DMS79 (cell line): Measurements from ENCODE around the gene MTSS2.

ENCODE experiments used
- DNase-seq: peaks from one replicate; lab custom pipeline; 2025; lab: John Stamatoyannopoulos, UW

The MTSS2 gene

DNA sequence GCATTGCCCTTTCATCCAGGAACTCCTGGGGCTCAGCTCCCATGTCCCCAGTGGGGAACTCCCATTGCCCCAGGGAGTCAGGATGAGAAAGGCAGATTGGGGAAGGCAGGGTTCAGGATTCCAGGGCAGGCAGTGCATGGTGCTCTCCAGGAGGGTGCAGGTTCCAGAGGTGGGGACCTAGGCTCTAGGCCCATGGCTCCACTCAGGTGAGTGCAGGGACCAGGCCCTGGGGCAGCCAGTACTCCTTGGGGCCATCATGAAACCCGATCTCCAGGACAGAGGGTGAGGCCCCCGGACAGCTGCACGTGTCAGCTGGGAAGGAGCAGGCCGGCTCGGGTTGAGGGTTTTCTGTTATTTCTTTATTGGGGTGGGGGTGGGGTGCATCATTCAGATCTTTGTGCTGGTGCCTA, 1.3 kb upstream of the MTSS2 start:
- DNase-seq = no peak

DNA sequence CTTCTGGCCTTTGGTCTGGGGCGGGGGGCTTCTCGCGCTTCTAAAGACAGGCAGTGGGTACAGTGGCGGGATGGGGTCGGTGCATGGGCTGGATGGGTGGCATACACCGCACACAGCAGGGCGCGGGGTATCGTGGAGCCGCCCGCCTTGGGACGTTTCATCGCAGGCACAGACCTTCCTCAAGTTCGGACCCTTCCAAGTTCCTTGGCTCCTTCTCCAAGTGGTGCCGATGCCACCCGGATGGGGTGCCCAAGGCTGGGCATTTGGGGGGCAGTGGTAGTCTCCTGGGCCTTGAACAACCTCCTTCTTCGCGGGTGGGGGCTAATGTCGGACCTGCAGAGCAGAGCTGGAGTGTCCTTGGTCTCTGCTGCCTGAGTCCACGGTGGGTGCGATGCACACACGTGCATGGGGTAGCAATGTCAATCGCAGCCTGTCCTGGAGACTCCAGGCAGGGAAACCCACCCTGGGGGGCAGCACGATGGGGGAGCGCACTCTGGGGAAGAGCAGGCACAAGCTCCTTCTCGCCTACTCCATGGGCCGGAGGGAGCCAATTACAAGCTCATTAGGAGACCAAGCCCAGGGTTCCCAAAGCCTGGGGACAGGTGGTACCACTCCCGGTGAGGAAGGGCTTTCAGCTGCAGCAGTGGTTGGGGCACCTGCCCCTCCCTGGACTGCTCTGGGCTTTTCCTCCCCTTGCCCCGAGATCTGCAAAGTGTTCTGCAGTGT, 686 bp upstream of the MTSS2 start:
- no peak for DNase-seq

DNA sequence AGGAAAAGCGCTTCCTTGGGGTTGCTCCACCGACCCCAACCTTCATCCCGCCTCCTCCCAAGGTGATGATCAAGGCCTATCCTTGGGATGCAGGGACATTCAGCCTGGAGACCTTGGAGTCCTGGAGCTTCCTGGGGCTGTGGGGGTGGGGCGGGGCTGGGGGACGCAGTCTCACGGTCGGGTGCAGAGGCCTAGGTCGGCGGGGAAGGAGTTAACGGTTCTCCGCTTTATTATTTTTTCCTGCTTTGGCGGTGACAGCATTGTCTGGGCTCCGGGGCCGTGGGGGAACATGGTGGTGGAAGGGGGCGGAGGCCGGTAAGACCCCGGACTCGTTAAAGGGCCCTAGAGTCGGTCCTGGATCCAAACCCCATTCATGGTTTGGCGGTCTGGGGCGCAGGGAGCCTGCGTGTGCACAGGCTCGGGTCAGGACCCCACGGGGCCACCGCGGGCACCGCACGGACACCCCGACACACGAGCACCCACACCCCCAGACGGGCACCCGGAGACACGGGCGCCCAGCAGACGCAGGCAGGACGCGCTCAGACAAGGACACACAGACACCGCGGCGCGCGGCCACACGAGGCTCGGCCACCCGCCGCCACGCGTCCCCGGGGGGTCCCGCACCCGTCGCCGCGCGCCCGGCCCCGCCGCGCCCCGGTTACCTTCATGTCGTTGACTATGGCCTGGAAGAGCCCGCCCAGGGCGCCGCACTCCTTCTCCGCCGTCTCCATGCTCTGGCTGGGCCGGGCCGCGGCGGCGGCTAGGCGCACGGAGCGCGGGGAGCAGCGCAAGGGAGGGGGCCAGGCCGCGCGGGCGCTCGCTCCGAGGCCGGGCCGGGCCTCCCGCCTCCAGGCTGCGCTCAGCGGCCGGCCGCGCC, 554 bp downstream of the MTSS2 start:
- DNase-seq = no peak

DNA sequence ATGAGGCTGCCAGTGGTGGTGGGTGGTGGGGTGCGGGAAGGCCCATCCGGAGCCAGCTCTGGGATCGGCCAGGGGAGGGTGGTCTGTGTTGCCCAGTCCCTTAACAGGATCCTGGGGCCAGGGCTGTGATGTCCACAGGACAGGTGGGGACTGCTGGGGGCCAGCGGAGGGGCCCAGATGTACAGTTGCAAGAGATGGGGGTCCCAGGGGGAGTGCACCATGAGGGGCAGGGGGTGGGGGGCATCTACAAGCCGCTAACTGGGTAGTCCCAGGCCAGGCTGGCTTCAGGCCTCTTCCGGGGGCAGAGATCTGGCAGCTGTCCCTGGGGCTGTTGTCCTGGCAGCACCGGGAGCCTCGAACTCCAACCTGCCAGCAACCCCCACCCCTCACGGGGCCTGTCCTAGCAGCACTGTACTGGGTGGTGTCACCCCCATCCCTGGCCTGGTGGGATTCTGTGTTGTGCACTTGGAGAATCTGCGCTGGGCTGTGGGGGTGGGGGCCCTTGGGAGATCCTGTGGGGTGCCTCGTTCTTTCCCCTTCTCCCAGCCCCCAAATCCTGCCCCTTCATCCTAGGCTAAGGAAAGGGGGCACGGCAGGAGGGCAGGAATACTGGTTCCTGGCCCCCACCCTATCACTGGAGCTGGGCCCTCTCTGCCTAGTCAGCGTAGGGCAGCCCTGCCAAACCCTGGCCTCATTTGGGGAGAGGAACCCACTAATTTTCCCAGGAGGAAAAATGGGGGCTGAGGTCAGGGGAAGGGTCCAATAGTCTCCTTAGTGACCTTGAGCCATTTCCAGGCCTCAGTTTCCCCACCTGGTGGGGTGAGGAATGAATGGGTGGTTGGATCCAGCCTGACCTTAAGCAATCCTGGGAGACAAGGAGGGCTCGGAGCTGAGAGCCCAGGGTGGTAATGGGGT, 1.4 kb downstream of the MTSS2 start:
- DNase-seq = no peak

DNA sequence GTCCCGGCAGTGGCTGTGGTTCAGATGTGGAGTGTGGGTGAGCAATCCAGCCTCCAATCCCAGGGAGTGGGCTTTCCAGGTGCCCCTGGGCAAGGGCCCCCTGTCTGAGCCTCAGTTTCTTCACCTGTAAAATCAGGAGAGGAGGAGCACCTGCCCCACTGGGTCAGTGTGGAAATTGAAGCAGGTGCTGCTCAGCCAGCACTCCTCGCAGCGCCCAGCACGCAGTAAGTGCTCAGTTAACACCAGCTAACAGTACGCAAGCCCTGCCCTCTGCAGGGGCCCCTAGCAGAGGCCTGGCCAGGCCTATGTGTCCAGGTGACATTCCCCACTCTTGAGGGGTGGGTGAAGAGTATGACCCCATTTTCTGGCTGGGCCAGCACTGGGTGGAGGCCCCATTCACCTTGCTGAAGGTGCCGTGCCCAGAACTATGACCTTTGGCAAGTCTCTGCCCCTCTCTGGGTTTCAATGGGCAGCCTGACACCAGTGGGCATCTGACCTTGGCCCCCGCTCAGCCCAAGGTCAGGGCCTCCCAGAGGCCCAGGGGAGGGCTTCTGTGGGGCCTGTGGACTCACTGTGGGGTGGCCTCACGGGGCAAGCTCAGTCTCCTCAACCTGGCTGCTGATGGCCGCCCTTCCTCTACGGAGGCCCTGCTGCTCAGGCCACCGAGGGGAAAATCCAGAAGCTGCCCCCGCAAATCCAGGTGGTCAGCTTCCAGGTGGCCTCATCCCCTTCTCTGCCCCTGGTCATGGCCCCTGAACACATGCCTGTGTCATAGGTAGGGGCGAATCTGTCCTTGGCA, 2.5 kb downstream of the MTSS2 start:
- DNase-seq = no peak

GRCh38 chr16:70682239-70683145, 3.4 kb downstream of the MTSS2 start:
- DNase-seq = no peak

- DNase-seq = no peak
These were observed 4.2 kb downstream of the MTSS2 start for GRCh38 chr16:70681382-70682238.

- no peak for DNase-seq
These were observed 5.1 kb downstream of the MTSS2 start for GRCh38 chr16:70680495-70681381.

DNA sequence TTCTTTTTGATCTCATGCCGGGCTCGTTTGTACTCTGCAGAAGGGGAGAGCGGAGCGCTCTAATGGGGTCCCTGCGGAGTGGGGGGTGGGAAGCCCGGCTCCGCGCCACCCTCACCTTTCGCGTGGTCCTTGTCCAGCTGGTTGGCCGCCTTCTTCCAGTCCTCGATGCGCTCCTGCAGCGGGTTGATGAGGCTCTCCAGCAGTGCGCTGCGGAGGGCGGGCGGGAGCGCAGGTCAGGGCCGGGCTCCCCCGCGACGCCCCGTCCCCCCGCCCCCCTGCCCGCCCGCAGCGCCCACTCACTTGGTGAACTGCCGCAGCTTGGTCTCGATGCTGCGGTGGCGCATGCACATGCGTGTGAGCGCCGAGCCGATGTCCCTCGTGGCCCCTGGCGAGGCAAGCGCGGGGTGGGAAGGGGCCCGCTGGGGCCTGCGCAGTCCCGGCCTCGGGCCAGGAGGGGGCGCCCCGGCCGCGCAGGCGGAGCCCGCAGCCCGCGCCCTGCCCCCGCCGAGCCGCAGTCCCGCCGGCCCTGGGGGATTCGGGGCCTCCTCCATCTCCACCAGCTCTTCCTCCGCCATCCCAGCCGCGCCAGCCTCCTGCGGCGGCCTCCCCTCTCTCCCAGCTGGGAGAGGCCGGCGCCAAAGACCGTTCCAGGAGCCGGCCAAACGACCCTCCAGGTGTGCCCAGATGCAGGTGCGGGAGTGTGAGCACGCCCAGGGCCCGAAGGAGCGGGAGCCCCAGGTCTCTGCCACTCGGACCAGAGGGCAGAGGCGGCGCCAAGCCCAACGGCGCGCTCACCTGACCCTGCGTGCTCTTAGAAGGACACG, 6.0 kb downstream of the MTSS2 start:
- DNase-seq = no peak

DNA sequence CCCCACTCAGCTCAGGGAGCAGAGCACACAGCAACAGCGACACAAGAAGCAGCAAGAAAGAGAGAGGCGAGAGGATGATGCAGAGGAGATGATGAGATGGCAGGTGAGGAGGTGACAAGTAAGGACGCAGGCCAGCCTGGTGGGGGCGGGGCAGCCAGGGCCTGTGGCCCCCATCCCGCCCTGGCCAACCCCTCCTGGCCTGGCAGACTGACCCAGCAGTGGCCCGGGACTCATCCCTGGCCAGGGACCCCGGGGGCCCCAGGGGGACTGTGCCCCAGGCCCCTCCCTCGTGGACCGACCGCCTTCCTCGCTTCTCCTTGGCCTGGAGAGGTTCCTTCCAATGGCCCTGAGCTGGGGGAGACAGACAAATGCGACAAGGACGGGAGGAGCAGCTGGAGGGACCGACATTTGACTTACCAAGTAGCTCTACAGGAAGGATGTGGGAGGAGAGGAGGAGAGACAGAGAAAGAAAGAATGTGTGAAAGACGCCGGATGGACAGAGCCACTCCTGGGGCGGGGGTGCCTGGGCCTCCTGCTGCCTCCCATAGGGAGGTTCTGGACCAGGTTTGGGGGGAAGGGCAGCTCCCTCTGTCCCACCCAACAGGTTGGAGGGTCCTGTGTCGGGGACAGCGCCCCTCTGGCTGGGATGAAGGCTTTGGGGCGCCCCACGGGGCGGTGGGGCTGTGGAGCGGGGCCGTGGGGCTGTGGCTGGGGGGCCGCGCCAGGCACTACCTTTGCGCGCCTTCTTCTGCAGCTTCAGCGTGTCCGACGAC, 6.8 kb downstream of the MTSS2 start:
- DNase-seq = no peak

DNA sequence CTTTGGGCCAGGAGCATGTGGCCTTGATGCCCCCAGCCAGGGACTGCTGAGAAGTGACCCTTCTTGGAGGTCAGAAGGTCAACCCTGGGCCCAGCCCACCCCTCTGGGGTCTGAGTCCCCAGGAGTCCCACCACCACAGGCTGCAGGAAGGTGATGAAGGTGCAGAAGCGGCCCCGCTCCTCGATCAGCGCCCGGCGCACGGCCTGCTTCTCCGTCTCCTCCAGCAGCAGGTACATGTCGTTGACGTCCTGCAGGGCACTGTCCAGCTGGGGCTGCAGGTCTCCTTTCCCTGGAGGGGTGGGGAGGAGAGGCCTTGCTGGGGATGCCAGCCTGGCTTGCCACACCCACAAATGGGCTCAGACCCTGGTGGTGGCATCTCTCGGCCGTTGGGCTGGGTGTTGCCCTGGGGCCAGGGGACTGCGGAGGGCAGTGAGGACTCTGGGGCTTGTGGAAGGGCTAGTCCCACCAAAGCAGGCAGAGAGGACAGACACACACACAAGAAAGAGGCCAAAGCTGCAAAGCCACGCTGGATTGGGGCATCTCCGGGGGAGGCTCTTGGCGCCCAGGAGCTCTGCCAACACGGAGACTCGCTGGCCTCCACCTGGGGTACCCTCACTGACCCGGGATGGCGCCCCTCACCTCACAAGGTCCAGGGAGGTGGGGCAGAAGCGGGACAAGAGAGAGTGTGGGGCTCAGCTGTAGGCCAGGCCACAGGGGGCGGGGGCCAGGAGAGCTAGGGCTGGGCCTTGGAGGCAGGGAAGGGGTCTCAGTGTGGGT, 7.5 kb downstream of the MTSS2 start:
- no peak for DNase-seq

DNA sequence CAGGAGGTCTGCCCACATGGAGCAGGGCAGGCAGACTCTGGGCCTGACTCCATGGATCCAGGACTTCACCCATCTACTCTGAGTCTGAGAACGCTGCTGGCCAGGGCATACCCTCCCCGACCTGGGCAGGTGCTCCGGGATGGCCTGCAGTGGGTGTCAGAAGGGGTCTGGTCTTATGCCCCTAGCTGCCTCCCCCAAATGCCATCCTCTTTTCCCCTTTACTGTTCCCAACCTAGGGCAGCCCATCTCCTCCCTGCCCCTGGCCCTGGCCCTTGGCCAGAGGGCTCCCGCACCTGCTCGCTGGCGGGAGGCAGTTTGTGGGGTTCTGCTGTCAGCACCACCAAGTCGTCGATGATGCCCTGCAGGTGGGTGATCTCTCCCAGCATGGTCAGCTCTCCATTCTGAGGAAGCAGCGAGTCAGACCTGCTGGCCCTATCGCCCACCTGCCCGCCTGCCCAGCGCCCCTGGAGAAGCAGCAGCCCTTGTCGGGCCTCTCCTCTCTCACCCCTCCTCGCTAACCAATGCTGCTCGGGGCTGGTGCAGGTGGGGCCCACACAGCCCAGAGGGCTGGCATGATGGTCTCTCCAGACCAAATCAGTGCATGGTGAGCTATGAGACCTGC, 8.2 kb downstream of the MTSS2 start:
- DNase-seq = no peak

- no peak for DNase-seq
These were observed 9.0 kb downstream of the MTSS2 start for GRCh38 chr16:70676675-70677498.

- no peak for DNase-seq
These were observed 9.9 kb downstream of the MTSS2 start for GRCh38 chr16:70675851-70676513.
